Measurements from ENCODE around the gene GPX4.

GPX4 gene

DNA sequence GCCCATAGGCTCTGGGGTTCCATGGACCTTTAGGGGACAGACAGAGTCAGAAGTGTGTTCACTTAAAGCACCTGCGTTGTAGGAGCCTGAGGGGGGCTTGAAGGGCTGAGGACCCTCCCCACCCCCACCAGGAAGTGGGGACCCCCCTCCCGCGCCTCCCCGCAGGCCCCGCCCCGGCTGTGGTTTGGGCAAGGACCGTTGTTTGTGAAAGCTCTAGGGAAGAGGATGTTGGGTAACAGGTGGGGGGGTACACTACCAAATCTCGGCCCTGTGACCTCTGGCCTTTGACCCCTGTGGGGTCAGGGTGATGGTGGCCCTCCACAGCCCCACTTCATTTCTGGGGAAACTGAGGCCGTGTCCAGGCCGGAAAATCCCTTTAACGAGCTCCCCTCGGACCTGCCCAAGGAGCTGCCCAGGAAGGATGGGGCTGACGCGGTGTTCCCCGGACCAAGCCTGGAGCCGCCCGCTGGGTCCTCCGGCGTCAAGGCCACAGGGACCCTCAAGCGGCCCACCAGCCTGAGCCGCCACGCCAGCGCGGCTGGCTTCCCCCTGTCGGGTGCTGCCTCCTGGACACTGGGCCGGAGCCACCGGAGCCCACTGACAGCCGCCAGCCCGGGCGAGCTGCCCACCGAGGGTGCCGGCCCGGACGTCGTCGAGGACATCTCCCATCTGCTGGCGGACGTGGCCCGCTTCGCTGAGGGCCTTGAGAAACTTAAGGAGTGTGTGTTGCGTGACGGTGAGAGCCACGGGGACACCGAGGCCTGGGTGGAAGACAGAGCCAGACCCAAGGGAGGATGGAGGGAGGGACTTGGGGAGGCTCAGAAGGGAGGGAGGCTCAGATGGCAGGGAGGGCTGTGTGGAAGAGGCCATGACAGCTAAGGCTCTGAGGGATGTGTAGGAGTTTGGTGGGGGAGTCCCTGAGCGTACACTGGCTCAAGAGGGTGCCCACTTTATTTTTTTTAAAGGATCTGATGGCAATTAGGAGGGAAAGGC is 35.5 kb upstream of the GPX4 start:
- DNase-seq = no peak

DNA sequence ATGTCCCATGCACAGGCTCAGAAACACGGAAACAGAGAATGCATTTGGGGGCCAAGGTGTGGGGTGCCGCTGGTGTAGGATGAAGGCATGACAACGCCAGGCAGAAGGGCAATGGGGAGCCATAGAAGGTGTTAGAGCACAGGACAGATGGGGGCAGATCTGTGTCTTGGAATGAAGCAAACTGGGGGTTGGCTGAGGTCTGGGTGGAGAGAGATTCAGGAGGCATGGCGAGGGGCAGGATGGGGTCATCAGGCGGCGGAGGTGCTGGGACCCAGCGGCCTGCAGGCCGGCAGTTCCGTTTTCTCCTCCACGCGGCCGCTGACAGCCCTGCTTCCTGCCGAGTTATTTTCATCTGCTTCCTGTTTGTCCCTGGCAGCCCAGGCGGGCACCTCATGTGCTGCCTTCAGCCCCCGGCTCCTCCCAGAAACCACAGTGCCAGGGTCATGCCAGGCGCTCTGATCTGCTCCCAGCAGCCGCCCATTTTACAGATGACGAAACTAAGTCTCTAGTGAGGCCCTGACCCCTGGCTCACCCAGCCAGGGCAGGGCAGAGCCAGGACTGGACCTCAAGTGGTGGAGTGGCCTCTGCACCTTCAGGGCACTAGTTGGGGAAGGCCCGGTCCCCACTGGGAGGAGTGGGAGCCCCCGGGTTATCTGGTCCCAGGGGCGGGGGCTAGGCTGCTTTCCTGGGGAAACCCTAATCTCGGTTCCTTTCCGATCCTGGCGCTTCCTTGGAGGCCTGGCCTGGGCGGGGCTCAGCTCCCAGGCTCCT is 34.6 kb upstream of the GPX4 start:
- no peak for DNase-seq

DNA sequence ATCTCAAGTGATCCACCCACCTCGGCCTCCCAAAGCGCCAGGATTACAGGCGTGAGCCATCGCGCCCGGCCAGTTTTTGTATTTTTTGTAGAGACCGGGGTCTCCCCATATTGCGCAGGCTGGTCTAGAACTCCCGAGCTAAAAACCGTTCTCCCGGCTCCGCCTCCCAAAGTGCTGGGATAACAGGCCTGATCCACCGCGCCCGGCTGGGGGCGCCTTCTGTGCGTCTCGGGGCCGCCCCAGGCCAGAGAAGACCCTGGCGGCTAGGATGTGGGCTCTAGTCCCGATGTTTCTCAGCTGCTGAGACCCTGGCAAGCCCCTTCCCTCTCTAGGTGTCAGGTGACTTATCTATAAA is 33.2 kb upstream of the GPX4 start:
- no peak for DNase-seq

DNA sequence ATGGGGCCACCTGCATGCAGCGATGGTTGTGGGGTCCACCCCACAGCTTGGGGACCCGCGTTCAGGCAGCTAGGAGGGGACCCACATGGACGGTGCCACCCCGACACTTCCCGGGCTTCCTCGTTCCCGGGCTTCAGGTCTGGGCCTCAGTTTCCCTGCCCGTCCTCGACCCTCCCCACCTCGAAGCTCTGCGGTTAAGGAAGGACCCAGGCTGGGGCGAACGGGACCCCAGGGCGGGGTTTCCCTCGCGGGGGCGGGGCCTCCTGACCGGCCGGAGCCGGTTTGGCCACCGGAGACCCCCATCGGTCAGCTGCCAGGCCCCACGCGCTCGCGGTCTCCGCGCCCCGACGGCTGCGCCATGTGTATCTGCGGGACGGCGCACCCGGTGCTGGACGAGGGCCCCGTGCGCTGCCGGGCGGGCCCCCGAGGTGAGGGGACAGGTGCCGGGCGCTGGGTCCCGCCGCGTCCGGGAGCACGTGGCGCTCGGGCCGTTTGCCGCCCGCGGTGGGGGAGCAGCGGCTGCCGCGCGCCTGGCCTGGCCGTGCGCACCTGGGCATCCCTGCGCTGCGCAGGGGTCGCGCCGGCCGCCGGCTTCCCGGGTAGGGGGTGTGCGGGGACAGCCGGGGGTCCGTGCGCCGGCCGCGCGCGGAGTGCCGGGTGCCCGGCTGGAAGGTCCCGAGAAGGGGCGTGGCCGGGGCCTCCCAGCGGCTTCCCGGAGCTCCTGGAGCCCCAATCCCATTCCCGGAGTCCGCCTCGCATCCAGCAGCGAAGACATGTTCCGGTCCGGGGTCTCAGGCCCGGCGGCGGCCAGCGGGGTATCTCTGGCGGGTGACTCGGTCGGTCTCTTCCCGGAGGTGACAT is 32.6 kb upstream of the GPX4 start:
- no peak for DNase-seq

DNA sequence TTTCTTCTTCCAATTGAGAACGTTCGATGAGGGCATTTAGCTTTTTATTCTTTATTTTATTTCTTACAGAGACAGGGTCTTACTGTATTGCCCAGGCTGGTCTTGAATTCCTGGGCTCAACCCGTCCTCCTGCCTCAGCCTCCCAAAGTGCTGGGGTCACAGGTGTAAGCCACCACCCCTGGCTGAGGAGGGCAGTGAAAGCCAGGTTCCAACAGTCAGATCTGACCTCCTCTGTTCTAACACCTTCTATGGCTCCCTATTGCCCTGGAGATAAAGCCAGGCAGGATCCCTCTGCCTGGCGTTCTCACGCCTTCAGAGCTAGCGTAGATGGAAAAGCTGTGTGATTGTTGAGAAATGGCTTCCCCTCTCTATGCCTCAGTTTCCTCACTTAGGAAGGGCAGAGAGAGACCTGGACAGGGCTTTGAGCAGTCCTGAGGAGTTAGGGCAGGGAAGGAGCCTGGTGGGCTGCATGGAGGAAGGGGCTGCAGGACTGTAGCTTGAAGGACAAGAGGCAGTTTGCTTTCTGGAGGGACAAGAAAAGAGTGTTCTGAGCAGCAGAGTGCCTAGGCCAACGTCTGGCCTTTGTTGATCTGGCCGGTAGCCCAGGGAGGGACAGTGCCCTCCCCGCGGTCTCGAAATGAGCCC is 31.3 kb upstream of the GPX4 start:
- DNase-seq = no peak

DNA sequence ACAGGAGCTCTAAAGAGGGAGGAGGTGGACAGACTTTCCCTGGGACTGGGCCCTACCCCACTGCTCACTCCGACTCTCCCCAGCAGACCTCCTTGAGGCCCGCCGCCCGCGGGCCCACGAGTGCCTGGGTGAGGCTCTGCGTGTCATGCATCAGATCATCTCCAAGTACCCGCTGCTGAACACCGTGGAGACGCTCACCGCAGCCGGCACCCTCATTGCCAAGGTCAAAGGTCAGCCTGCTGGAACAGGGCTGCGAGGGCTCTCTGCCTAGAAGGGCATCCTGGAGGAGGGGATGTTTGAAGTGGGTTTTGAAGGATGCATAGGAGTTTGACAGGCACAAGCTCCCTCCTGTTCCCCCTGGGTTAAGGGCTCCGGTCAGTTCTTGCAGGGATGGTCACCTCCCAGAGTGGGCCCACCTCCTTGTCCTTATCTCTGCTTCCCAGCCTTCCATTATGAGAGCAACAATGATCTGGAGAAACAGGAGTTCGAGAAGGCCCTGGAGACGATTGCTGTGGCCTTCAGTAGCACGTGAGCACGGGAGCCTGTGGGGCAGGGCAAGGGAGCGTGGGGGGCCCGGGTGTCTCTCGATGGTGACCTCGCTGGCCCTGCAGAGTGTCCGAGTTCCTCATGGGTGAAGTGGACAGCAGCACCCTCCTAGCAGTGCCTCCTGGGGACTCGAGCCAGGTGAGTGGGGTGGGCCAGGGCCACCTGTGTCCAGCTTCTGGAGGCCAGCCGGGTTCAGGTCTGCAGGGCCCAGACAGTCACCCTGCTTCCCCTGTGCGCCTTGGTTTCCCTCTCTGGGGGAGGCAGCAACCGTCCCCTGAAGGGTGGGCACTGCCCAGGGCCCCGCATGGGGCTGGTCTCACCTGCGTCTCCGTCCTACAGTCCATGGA is 30.5 kb upstream of the GPX4 start:
- DNase-seq = no peak

DNA sequence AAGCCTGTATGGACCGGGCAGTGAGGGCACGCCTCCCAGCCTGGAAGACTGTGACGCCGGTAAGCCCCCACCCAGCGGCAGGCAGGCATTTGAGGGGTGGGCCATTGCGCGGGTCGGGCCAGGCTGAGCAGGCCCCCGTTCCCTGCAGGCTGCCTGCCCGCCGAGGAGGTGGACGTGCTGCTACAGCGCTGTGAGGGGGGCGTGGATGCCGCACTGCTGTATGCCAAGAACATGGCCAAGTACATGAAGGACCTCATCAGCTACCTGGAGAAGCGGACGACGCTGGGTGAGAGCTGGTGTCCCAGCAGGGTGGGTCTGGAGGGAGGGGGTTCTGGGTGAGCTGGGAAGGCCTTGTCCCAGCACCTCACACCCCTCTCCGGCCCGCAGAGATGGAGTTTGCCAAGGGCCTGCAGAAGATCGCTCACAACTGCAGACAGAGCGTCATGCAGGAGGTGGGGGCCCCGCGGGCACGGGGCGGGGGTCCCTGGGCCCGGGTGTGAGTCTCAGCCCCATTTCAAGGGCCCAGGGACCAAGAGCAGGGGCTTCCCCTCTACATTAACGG is 29.8 kb upstream of the GPX4 start:
- no peak for DNase-seq

DNA sequence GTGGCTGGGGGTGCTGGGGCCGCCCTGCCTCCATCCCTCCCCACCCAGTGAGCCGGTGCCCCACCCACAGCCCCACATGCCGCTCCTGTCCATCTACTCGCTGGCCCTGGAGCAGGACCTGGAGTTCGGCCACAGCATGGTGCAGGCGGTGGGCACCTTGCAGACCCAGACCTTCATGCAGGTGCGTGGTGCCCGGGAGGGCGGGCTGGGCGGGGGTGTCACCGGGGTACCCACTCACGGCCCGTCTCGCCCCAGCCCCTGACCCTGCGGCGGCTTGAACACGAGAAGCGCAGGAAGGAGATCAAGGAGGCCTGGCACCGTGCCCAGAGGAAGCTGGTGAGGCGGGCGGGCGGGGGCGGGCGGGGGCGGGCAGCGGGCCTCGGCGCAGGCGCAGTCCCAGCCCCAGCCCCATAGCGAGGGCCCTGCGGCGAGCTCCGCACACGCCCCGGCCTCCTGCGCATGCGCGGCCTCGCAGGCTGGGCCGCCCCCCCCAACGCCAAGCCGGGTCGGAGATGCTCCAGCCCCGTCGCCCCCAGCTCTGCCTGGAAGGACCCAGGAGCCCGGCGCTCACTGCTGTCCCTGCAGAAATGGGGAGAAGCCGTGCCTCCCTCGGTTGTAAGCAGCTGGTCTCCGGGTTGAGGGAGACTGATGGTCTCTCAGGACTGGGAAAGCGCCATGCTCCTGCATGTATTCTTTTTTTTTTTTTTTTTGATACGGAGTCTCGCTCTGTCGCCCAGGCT is 29.1 kb upstream of the GPX4 start:
- DNase-seq = peak; percentile 52 to 85

DNA sequence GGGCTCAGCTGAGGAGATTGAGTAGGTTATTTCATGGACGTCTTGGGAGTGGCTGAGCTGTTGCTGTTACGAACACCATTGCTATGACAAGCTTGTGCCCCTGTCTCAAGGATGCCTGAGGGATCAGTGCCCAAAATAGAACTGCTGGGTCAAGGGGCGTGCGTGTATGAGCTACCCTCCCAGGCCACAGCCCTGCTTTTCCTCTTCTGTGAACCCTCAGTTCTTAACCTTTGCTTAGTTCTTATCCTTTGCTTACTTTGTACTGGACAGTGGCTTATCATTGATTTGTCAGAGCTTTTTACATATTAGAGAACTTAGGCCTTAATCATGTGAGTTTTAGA is 27.8 kb upstream of the GPX4 start:
- no peak for DNase-seq

DNA sequence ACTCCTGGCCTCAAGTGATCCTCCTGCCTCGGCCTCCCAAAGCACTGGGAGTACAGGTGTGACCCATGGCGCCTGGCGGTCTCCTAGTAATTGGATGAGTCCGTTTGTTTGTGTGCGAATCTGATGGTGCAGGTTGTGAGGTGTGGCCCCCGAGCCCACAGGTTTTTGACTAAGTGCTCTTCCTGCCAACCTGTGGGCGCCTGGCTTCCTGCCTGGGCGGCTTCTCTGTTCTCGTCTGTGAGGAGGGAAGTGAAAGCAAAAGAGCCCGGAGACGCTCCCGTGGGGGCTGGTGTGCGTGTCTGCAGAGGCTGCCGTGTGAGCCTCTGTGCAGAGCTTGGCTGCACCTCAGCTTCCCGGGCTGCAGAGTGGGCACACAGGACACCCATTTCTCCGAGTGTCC is 26.8 kb upstream of the GPX4 start:
- no peak for DNase-seq

DNA sequence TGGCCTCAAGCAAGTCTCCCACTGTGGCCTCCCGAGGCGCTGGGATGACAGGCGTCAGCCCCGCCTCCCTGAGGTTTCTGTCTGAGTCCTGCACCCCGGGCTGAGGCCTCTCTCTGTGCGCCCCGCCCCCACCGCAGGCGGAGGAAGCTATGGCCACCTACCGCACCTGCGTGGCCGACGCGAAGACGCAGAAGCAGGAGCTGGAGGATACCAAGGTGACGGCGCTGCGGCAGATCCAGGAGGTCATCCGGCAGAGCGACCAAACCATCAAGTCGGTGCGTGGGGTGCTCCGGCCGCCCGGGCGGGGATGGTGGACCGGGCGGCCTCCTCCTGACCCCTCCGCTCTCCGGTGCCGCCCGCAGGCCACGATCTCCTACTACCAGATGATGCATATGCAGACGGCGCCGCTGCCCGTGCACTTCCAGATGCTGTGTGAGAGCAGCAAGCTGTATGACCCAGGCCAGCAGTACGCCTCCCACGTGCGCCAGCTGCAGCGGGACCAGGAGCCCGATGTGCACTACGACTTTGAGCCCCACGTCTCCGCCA is 24.2 kb upstream of the GPX4 start:
- no peak for DNase-seq

DNA sequence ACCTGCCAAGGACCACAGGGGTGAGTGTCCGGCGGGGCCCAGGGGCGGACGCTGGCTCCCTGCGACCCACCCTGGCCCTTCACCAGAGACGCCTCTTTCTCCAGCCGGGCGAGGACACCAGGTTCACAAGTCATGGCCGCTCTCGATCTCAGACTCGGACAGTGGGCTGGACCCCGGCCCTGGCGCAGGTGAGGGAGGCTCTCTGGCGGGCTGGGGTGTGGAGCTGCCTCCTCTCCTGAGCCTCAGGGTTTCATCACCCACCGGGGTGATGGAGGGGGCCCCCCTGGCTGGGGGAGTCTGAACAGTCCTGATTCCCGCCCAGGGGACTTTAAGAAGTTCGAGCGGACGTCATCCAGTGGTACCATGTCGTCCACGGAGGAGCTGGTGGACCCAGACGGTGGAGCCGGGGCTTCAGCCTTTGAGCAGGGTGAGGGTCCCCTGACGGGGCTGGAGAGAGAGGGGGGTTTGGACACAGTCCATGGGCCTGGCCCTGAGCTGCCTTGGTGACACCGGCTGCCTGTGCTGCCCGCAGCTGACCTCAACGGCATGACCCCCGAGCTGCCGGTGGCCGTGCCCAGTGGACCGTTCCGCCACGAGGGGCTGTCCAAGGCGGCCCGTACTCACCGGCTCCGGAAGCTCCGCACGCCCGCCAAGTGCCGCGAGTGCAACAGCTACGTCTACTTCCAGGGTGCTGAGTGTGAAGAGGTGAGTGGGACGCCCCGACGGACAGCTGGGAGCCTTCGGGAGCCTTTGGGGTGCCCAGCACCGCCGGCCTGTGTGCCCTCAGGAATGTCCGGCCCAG is 23.2 kb upstream of the GPX4 start:
- DNase-seq = no peak

DNA sequence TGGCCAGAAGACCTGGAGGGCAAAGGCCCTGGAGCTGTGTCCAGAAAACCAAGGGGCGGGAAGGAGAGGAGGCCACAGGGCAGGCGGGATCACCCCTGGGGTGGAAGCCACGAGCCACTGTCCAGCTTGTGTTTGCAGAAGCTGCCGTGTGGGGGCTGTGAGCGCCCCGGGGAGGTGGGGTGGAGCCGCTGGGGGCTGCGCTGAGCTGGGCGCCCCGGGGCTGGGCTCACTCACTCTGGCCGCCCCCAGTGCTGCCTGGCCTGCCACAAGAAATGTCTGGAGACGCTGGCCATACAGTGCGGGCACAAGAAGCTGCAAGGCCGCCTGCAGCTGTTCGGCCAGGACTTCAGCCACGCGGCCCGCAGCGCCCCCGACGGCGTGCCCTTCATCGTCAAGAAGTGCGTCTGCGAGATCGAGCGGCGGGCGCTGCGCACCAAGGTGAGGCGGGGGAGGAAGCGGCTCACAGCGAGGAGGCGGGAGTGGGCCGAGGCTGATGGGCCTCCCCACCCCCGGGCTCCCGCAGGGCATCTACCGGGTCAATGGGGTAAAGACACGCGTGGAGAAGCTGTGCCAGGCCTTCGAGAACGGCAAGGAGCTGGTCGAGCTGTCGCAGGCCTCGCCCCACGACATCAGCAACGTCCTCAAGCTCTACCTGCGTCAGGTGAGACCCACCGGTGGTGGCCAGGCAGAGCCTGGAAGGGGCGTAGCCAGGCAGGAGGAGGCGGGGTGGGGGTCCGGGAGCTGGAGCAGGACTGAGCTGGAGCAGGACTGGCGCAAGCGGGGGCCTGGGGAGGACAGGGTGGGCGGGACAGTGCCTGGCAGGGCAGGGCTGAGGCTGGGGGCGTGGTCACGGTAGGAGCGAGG is 22.3 kb upstream of the GPX4 start:
- no peak for DNase-seq

DNA sequence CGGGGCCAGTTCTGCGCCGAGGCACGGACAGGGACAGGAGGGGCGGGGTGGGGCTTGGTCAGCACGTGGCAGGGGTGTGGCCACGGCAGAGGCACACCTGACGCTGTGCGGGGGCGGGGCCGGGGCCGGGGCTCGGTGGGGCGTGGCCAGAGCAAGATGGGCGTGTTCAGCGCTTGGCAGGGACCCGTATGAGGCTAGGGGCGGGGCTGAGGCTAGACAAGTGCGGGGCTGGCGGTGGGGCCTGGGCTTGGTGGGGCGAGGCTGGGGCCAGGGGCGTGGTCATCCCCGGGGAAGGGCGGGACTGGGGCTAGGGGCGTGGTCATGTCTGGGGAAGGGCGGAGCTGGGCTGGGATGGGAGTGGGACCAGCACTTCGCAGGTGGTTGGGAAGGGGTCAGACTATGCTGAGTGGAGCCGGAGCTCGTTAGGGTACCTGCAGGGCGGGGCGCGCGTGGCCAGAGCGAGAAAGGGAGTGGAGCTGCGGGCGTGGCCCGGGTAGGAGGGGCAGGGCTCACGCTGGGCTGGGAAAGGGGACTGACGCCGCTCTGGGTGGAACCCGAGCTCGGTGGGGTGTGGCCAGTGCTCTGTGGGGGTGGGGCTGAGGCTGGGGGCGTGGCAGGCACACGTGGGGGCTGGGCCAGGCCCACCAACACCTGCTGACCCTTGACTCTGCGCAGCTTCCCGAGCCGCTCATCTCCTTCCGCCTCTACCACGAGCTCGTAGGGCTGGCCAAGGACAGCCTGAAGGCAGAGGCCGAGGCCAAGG is 21.4 kb upstream of the GPX4 start:
- no peak for DNase-seq

DNA sequence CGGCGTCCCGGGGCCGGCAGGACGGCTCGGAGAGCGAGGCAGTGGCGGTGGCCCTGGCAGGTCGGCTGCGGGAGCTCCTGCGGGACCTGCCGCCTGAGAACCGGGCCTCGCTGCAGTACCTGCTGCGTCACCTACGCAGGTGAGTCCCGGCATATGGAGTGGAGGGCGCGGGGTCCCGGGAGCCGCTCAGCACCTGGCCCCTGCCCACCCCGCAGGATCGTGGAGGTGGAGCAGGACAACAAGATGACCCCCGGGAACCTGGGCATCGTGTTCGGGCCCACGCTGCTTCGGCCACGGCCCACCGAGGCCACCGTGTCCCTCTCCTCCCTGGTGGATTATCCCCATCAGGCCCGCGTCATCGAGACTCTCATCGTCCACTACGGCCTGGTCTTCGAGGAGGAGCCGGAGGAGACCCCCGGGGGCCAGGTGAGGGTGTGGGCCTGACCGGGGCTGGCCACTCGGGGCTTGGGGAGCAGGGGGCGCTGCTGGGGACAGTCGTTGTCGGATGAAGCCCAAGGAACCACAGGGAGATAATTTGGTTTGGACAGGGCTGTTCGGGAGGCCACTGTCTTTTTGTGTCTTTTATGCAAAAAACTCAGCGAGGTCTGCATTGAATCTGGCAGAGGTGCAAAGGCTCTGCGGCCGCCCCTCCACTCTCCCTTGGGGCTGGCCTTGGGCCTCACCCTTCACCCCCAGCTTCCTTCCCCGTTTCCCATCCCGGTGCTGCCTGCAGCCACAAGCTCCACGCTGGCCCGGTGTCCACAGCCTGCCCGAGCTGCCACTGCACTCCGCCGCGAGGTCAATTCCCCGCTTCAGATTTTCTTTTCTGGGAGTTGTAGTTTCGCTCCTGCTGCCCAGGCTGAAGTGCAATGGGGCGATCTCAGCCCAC is 20.6 kb upstream of the GPX4 start:
- no peak for DNase-seq

DNA sequence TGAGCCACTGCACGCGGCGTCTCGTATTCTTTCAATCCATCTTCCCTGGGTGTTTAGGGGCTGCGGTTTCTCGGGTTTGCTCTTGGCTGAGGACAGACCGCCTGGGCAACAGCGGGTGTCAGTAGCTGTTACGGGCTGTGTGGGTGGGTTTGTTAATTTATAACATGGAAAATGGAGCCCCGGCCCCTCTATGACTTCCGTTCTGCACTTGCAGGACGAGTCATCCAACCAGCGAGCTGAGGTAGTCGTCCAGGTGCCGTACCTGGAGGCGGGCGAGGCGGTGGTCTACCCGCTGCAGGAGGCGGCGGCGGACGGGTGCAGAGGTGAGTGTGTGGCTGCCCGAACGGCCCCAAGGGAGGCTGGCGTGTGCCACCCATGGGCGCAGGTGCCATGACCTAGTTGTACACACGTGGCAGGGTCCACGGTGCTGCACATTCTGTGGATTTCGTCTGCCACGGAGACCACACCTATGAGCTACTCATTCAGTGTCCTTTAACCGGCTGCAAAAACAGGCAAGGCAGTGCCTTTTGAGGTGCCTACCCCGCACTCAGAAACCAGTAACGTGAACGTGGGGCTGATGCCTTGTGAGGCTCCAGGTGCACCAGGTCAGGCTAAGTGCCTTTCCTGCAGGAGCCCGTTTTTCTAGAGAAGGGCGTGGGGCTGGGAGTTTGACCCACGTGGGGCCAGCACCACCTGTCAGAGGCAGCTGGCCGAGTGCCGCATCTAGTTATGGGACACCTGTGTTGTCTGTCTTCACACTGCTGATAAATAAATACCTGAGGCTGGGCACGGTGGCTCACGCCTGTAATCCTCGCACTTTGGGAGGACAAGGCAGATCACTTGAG is 19.5 kb upstream of the GPX4 start:
- no peak for DNase-seq
